ENCODE data around the gene PKIB. TPM values are rescaled to one million over a fixed set of nuclear protein-coding genes. Genes with fewer than 3 reads are reported as not detected.

Gene PKIB
- total and polyA plus RNA-seq, 3 donors from 2014 or later = 1.4 to 5.0 (median 3.3) TPM

DNA sequence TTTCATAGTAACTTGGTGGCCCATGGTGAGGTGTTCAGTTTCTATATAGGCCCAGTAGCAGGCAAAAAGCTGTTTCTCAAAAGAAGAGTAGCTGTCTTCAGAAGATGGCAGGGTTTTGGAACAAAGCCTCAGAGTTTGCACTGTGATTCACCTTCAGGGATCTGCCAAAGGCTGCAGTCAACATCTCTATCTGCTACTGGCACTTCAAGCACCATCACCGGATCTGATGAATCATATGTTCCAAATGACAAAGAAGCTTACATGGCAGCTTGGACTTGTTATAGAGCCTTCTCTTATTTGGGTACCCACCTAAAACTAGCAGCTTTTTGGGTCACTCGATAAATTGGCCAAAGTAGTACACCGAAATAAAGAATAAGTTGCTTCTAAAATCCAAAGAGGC lies 39.5 kb downstream of the PKIB start:
- 87 to 97% methylated on average over 3 of the region's 3 CpGs for WGBS, 2 donors
- Histone ChIP-seq H3K4me3 (no peak overlapping the region), H3K9me3 (no peaks in the 10 kb centered on the region), H3K36me3 (ENCODE audit: low read depth, missing control alignments) (no peaks in the 10 kb centered on the region), H3K4me1 (no peaks in the 10 kb centered on the region), H3K27me3 (no peaks in the 10 kb centered on the region), H3K27ac (no peak overlapping the region)
- DNase-seq = no peak
- TF ChIP-seq, protein P1, sequence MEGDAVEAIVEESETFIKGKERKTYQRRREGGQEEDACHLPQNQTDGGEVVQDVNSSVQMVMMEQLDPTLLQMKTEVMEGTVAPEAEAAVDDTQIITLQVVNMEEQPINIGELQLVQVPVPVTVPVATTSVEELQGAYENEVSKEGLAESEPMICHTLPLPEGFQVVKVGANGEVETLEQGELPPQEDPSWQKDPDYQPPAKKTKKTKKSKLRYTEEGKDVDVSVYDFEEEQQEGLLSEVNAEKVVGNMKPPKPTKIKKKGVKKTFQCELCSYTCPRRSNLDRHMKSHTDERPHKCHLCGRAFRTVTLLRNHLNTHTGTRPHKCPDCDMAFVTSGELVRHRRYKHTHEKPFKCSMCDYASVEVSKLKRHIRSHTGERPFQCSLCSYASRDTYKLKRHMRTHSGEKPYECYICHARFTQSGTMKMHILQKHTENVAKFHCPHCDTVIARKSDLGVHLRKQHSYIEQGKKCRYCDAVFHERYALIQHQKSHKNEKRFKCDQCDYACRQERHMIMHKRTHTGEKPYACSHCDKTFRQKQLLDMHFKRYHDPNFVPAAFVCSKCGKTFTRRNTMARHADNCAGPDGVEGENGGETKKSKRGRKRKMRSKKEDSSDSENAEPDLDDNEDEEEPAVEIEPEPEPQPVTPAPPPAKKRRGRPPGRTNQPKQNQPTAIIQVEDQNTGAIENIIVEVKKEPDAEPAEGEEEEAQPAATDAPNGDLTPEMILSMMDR (IDR thresholded peaks at IDR 0.05) = no peak
- no peak for TF ChIP-seq POLR2A (IDR thresholded peaks at IDR 0.05)
- intact Hi-C loops (cut with DNase I; ENCODE audit: low total_unique reads) = no loop called here

GRCh38 chr6:122650403-122650802 lies 40.2 kb downstream of the PKIB start:
- H3K36me3 ChIP-seq (ENCODE audit: low read depth, missing control alignments) = no peaks in the 10 kb centered on the region
- H3K9me3 ChIP-seq = no peaks in the 10 kb centered on the region
- intact Hi-C loops (cut with DNase I; ENCODE audit: low total_unique reads) = no loop called here
- no peaks in the 10 kb centered on the region for H3K4me1 ChIP-seq
- no peak overlapping the region for H3K27ac ChIP-seq
- DNase-seq = no peak
- H3K4me3 ChIP-seq = no peak overlapping the region
- no peaks in the 10 kb centered on the region for H3K27me3 ChIP-seq
- no peak for TF ChIP-seq POLR2A (IDR thresholded peaks at IDR 0.05)
- TF ChIP-seq, protein P1 (IDR thresholded peaks at IDR 0.05) = no peak

DNA sequence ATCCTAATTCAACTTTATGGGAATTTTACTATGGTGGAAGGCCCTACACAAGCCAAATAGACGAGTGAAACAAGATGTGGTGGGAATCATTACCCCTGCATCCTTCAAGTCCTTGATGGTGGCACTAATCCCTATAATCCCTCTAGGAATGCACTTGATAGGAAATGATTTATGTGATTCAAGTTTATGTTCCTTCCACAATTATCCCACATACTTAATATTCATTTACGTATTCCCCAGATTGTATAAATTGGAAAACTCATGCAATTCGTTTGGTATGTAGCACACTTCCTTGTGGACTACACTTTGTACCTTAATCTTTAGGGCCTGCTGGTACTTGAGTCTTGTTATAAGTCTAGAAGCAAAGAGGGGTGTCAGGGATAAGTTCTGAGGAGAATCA lies 40.8 kb downstream of the PKIB start:
- WGBS, 2 donors = 79 to 90% methylated on average over 3 of the region's 3 CpGs
- no peak overlapping the region for H3K27ac ChIP-seq
- no peak for TF ChIP-seq POLR2A (IDR thresholded peaks at IDR 0.05)
- TF ChIP-seq, protein P1 (IDR thresholded peaks at IDR 0.05) = no peak
- H3K4me3 ChIP-seq = no peak overlapping the region
- intact Hi-C loops (cut with DNase I; ENCODE audit: low total_unique reads) = no loop called here
- H3K36me3 ChIP-seq (ENCODE audit: low read depth, missing control alignments) = no peaks in the 10 kb centered on the region
- no peaks in the 10 kb centered on the region for H3K4me1 ChIP-seq
- H3K9me3 ChIP-seq = no peaks in the 10 kb centered on the region
- no peaks in the 10 kb centered on the region for H3K27me3 ChIP-seq
- DNase-seq = no peak

GRCh38 chr6:122651604-122652003 lies 41.4 kb downstream of the PKIB start:
- intact Hi-C loops (cut with DNase I; ENCODE audit: low total_unique reads) = no loop called here
- no peak overlapping the region for H3K4me3 ChIP-seq
- H3K9me3 ChIP-seq = no peaks in the 10 kb centered on the region
- TF ChIP-seq, protein P1 (IDR thresholded peaks at IDR 0.05) = no peak
- TF ChIP-seq POLR2A (IDR thresholded peaks at IDR 0.05) = no peak
- H3K27me3 ChIP-seq = no peaks in the 10 kb centered on the region
- DNase-seq = no peak
- H3K27ac ChIP-seq = no peak overlapping the region
- H3K36me3 ChIP-seq (ENCODE audit: low read depth, missing control alignments) = no peaks in the 10 kb centered on the region
- H3K4me1 ChIP-seq = no peaks in the 10 kb centered on the region

GRCh38 chr6:122652431-122652830 lies 42.2 kb downstream of the PKIB start:
- 93% methylated on average over 2 of the region's 2 CpGs for WGBS, 2 donors

More at GRCh38 chr6:122652431-122652830, 42.2 kb downstream of the PKIB start:
- DNase-seq = no peak
- no peak overlapping the region for H3K4me3 ChIP-seq
- no peak for TF ChIP-seq POLR2A (IDR thresholded peaks at IDR 0.05)
- TF ChIP-seq, protein P1 (IDR thresholded peaks at IDR 0.05) = no peak
- no peak overlapping the region for H3K27ac ChIP-seq
- H3K27me3 ChIP-seq = no peaks in the 10 kb centered on the region
- H3K4me1 ChIP-seq = no peaks in the 10 kb centered on the region
- H3K36me3 ChIP-seq (ENCODE audit: low read depth, missing control alignments) = no peaks in the 10 kb centered on the region
- H3K9me3 ChIP-seq = no peaks in the 10 kb centered on the region
- intact Hi-C loops (cut with DNase I; ENCODE audit: low total_unique reads) = no loop called here

Data from testis (tissue), 3 donors.